ENCODE data around the gene CCDC85C. TPM values are rescaled to one million over a fixed set of nuclear protein-coding genes. Genes with fewer than 3 reads are reported as not detected.

CCDC85C gene
- total and polyA plus RNA-seq, 2 of the 8 experiments (the other 6 are each of a cell fraction or from before 2014, with no cell fraction given), result 16.8 to 35.8 TPM

DNA sequence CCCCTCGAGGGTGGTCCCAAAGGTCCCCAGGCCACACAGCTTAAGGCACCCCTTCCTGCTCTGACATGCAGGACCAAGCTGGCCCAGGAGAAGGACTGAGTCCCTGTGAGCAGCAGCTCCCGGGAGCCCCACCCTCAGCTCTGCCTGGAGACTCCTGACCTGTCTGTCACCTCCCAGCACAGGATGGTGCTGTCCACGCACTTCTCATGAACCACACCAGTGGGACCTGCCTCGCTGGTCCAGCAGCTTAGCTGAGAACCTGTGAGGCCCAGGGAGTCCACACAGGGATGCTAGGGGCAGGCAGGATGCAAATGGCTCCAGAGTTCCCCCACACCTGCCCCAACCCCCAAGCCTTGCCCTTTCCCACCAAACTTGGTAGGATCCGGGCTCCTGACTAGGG is 27.7 kb downstream of the CCDC85C start (continued):
- TF ChIP-seq GABPA (IDR thresholded peaks at IDR 0.05; ENCODE audit: borderline replicate concordance, insufficient read depth, low read length), result no peak
- no peak for TF ChIP-seq POLR2AphosphoS5 (IDR thresholded peaks at IDR 0.05; ENCODE audit: low read depth, low read length)
- TF ChIP-seq SIN3A (conservative IDR thresholded peaks at IDR 0.05 in 1 of 2, IDR thresholded peaks at IDR 0.05 in 1 of 2; ENCODE audit: low read depth in 1 of 2, low read length in 2 of 2), result no peak
- TF ChIP-seq USF2 (IDR thresholded peaks at IDR 0.05; ENCODE audit: low read length), result no peak

Measured in H1 (cell line).